ENCODE data around the gene TM9SF4. TPM values are rescaled to one million over a fixed set of nuclear protein-coding genes. Genes with fewer than 3 reads are reported as not detected.

Gene TM9SF4
- total RNA-seq, 1 experiment from 2014 or later: 38.5 TPM

- DNase-seq (ENCODE audit: low spot score): no peak
Observed at GRCh38 chr20:32129863-32130262, 20.3 kb downstream of the TM9SF4 start.

- no peak for DNase-seq (ENCODE audit: low spot score)
Observed at GRCh38 chr20:32130352-32130751, 20.8 kb downstream of the TM9SF4 start.

GRCh38 chr20:32130965-32131364, 21.5 kb downstream of the TM9SF4 start:
- no peak for DNase-seq (ENCODE audit: low spot score)

GRCh38 chr20:32132911-32133549, 23.5 kb downstream of the TM9SF4 start:
- DNase-seq (ENCODE audit: low spot score): no peak

- no peak for DNase-seq (ENCODE audit: low spot score)
Observed at GRCh38 chr20:32134026-32134425, 24.5 kb downstream of the TM9SF4 start.

GRCh38 chr20:32135983-32136515, 26.5 kb downstream of the TM9SF4 start:
- no peak for DNase-seq (ENCODE audit: low spot score)

- no peak for DNase-seq (ENCODE audit: low spot score)
Observed at GRCh38 chr20:32138921-32139320, 29.4 kb downstream of the TM9SF4 start.

GRCh38 chr20:32139947-32140346, 30.4 kb downstream of the TM9SF4 start:
- no peak for DNase-seq (ENCODE audit: low spot score)

GRCh38 chr20:32140603-32141002, 31.1 kb downstream of the TM9SF4 start:
- no peak for DNase-seq (ENCODE audit: low spot score)

GRCh38 chr20:32141465-32141980, 32.0 kb downstream of the TM9SF4 start:
- DNase-seq (ENCODE audit: low spot score): no peak

- no peak for DNase-seq (ENCODE audit: low spot score)
Observed at GRCh38 chr20:32142088-32142487, 32.6 kb downstream of the TM9SF4 start.

- DNase-seq (ENCODE audit: low spot score): no peak
Observed at GRCh38 chr20:32142991-32143390, 33.5 kb downstream of the TM9SF4 start.

- no peak for DNase-seq (ENCODE audit: low spot score)
Observed at GRCh38 chr20:32144898-32145662, 35.6 kb downstream of the TM9SF4 start.

GRCh38 chr20:32149566-32150170, 40.2 kb downstream of the TM9SF4 start:
- DNase-seq (ENCODE audit: low spot score): no peak

GRCh38 chr20:32150291-32150848, 40.9 kb downstream of the TM9SF4 start:
- no peak for DNase-seq (ENCODE audit: low spot score)

GRCh38 chr20:32152421-32153155, 43.1 kb downstream of the TM9SF4 start:
- no peak for DNase-seq (ENCODE audit: low spot score)

GRCh38 chr20:32153156-32153665, 43.7 kb downstream of the TM9SF4 start:
- no peak for DNase-seq (ENCODE audit: low spot score)

GRCh38 chr20:32153771-32154170, 44.3 kb downstream of the TM9SF4 start:
- DNase-seq (ENCODE audit: low spot score): no peak

- peak; percentile 98 for DNase-seq (ENCODE audit: low spot score)
Observed at GRCh38 chr20:32155017-32155981, 45.8 kb downstream of the TM9SF4 start.

GRCh38 chr20:32157611-32158010, 48.1 kb downstream of the TM9SF4 start:
- no peak for DNase-seq (ENCODE audit: low spot score)

All from A172 (cell line).